ENCODE data around the gene DDX42. TPM values are rescaled to one million over a fixed set of nuclear protein-coding genes. Genes with fewer than 3 reads are reported as not detected.

Gene DDX42
- polyA plus RNA-seq, 2 of the 4 experiments (the other 2 are of a cell fraction), result 124 to 262 TPM

DNA sequence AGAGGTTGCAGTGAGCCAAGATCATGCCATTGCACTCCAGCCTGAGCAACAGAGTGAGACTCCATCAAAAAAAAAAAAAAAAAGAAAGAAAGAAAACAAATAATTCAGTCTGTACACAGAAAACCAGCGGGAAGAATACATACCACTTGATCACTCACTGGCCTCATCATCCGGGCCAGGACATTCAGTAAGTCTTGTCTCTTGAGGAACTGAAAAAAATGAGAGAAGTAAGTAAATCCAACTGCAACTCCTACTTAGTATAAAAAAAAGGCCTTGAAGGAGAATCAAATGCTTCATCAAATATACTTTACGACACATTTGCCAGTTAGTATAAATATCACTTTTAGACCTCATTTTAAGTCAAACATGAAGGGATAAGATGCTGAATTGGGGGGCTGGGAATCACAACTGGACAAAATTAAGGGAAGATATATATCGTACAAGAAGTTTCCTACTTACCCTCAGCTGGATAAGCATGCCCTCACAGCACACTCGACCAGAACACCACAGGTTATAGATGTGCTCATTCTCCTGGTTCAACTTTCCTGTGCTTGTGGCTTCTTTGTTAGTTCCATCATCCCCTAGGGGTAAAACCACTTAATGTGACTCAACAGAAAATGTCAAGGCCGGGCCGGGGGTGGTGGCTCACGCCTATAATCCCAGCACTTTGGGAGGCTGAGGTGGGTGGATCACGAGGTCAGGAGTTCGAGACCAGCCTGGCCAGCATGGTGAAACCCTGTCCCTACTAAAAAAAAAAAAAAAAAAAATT is 13.0 kb upstream of the DDX42 start:
- H3K27ac ChIP-seq, result no peak overlapping the region
- no peak overlapping the region for H3K4me2 ChIP-seq
- peak in 1 of 2 experiments; percentile 22 for DNase-seq (ENCODE audit: low read depth in 1 of 2, low spot score in 1 of 2)
- ChIA-PET CTCF (interaction anchor here (1.0 to 1.8 kb wide), 4 partner anchors 11 to 88 kb away, joined by 3 to 6 read pairs (median 3); no protein-coding TSS in a partner anchor), POLR2A (interaction anchor here (2.9 kb wide), 1 partner anchor 12 kb away, joined by 8 read pairs; the partner anchor contains the start of gene CCDC47)
- H3K9me3 ChIP-seq, result no peaks in the 10 kb centered on the region
- no peak for FAIRE-seq
- ATAC-seq, result peak in 1 of 2 experiments; percentile 23; a peak in 1 of 6 replicates
- TF ChIP-seq, protein P1, sequence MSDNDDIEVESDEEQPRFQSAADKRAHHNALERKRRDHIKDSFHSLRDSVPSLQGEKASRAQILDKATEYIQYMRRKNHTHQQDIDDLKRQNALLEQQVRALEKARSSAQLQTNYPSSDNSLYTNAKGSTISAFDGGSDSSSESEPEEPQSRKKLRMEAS (IDR thresholded peaks at IDR 0.05), result no peak
- TF ChIP-seq HOXA7 (CRISPR knock-in tag; IDR thresholded peaks at IDR 0.05) (no peak), HDAC2 (IDR thresholded peaks at IDR 0.05) (no peak), POLR2A (IDR thresholded peaks at IDR 0.05; ENCODE audit: low read length) (no peak), ZNF302 (CRISPR knock-in tag; IDR thresholded peaks at IDR 0.05) (no peak)
- H3K4me3 ChIP-seq, result no peak overlapping the region
- no peaks in the 10 kb centered on the region for H3K4me1 ChIP-seq
- WGBS (ENCODE audit: missing lambda C conversion rate), result 92% methylated on average over 10 of the region's 10 CpGs

DNA sequence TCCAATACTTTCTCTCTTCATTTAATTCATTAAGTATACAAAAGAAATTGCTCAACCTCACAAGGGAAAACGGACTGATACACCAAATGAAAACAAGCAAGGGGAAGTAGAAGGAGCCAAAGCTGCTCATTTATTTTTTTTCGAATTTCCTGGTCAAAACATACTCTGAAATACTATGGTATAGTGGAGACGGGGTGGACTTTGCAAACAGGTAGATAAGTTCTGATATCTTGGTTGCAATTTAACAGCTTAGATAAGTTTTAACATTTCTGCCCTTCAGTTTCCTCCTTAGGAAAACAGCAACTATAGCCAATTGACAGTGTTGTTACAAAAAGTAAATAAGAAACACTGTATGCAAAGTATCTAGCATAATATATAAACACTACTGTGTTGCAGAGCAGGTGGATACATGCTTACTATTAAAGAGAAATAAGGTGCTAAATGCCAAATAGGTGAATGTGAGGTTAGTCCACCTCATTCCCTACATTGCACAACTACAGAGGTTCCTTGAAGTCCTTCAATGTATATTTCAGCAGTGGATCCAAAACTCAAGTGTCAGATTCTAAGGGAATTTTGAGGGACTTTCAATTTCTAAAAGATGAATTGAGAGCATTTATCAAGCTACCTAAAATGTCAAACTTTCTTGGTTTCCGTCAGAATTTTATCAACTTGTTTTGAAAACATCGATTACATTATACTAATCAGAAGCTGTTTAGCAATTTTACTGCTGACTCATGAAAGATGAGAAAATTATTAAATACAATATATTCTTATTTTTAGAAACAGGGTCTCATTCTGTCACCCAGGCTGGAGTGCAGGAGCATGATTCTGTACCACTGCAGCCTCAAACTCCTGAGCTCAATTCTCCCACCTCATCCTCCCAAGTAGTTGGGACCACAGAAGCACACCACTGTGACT is 11.6 kb upstream of the DDX42 start:
- no peaks in the 10 kb centered on the region for H3K4me1 ChIP-seq
- ChIA-PET POLR2A (interaction anchor here (2.9 kb wide), 1 partner anchor 11 kb away, joined by 8 read pairs; the partner anchor contains the start of gene CCDC47), CTCF (interaction anchor here (1.0 to 1.8 kb wide), 7 partner anchors 9 to 86 kb away, joined by 3 to 6 read pairs (median 4); partner anchors contain the start of genes CCDC47 and DDX42)
- FAIRE-seq (no peak), DNase-seq (ENCODE audit: low read depth in 1 of 2, low spot score in 1 of 2) (no peak), ATAC-seq (no peak)
- no peak overlapping the region for H3K4me2 ChIP-seq
- H3K4me3 ChIP-seq, result no peak overlapping the region
- TF ChIP-seq MAFK (IDR thresholded peaks at IDR 0.05; ENCODE audit: partially characterized antibody), result peak; percentile 65
- no peak for TF ChIP-seq CBX8 (IDR thresholded peaks at IDR 0.05)
- H3K27ac ChIP-seq, result no peak overlapping the region
- 90% methylated on average over 5 of the region's 5 CpGs for WGBS (ENCODE audit: missing lambda C conversion rate)
- H3K9me3 ChIP-seq, result no peaks in the 10 kb centered on the region

DNA sequence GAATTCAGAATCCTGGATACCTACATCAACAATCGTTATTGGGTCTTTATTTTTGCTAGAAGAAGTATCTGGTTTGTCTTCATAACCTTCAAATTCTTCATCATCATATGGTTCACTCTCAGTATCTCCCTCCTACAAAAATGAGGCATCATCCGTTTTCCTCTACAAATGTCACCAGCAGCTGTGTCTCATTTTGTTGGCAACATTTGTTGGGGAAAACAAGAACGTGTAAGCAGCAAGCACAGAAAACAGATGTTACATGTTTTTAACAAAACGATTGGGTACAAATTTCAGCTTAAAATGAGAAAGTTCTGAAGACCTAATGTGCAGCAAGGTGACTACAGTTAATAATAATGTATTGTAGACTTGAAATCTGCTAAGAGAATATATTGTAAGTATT is 9.3 kb upstream of the DDX42 start:
- no peak for DNase-seq (ENCODE audit: low read depth in 1 of 2, low spot score in 1 of 2)
- Histone ChIP-seq H3K4me2 (no peak overlapping the region), H3K27ac (no peak overlapping the region), H3K9me3 (no peaks in the 10 kb centered on the region), H3K4me1 (no peaks in the 10 kb centered on the region), H3K4me3 (no peak overlapping the region)
- WGBS (ENCODE audit: missing lambda C conversion rate), result 82% methylated on average over 4 of the region's 4 CpGs
- CTCF ChIA-PET, result interaction anchor here (0.6 to 1.2 kb wide), 5 partner anchors 8 to 1075 kb away, joined by 3 to 4 read pairs (median 3); partner anchors contain the start of gene CCDC47
- ATAC-seq, result no peak
- FAIRE-seq, result no peak
- POLR2A ChIA-PET, result interaction anchor here (1.6 kb wide), 1 partner anchor 9 kb away, joined by 9 read pairs; the partner anchor contains the start of genes CCDC47 and DDX42
- TF ChIP-seq EHMT2 (IDR thresholded peaks at IDR 0.05; ENCODE audit: low read depth) (no peak), ZNF302 (CRISPR knock-in tag; IDR thresholded peaks at IDR 0.05) (no peak), RAD21 (conservative IDR thresholded peaks at IDR 0.05 in 1 of 2, IDR thresholded peaks at IDR 0.05 in 1 of 2) (no peak), NPAS2 (CRISPR knock-in tag; IDR thresholded peaks at IDR 0.05; ENCODE audit: borderline replicate concordance) (no peak), RARB (CRISPR knock-in tag; IDR thresholded peaks at IDR 0.05) (no peak)

DNA sequence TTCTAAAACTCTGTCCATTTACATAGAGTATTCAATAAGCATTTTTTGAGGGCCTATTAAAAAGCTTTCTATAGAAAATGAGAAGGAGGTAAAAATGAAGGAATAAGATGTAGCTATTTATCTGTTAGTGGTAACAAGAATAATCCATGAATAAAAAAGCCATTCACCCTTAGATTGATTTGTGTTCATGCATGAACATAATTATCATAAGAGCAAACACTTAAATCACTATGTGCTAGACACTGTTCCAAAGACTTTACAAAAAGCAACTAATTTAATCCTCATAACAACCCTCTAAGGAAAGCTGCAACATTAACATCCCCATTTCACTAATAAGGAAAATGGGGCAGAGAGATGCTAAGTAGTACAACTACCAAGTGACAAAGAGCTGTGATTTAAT is 7.2 kb upstream of the DDX42 start:
- ATAC-seq, result no peak
- ChIA-PET CTCF (interaction anchor here (0.6 to 0.9 kb wide), 2 partner anchors 82 to 540 kb away, joined by 3 read pairs; no protein-coding TSS in a partner anchor), POLR2A (no interaction called here)
- Histone ChIP-seq H3K27ac (no peak overlapping the region), H3K4me3 (no peak overlapping the region), H3K9me3 (no peaks in the 10 kb centered on the region), H3K4me1 (peaks cover 4% of the 10 kb centered on the region; the same call in 2 of the 3 replicates), H3K4me2 (no peak overlapping the region)
- TF ChIP-seq CHD2 (IDR thresholded peaks at IDR 0.05; ENCODE audit: low read length, partially characterized antibody), result no peak
- TF ChIP-seq BHLHE40 (IDR thresholded peaks at IDR 0.05; ENCODE audit: low read depth, low read length), result no peak
- no peak for TF ChIP-seq EHMT2 (IDR thresholded peaks at IDR 0.05; ENCODE audit: low read depth)
- no peak for TF ChIP-seq ZNF302 (CRISPR knock-in tag; IDR thresholded peaks at IDR 0.05)
- TF ChIP-seq, protein P2, sequence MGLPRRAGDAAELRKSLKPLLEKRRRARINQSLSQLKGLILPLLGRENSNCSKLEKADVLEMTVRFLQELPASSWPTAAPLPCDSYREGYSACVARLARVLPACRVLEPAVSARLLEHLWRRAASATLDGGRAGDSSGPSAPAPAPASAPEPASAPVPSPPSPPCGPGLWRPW (IDR thresholded peaks at IDR 0.05), result no peak
- no peak for TF ChIP-seq HDAC2 (IDR thresholded peaks at IDR 0.05)
- TF ChIP-seq CBX8 (IDR thresholded peaks at IDR 0.05), result no peak
- no peak for TF ChIP-seq JUN (IDR thresholded peaks at IDR 0.05)
- TF ChIP-seq SMC3 (IDR thresholded peaks at IDR 0.05), result no peak
- no peak for TF ChIP-seq JUNB (IDR thresholded peaks at IDR 0.05)
- TF ChIP-seq ESRRA (IDR thresholded peaks at IDR 0.05; ENCODE audit: borderline replicate concordance, low read length), result no peak
- TF ChIP-seq RNF2 (IDR thresholded peaks at IDR 0.05; ENCODE audit: borderline replicate concordance, low read depth), result no peak
- no peak for FAIRE-seq
- DNase-seq (ENCODE audit: low read depth in 1 of 2, low spot score in 1 of 2), result no peak
